Body of pancreas (tissue), 4 donors: ENCODE results near the gene TMPRSS2. TPM values are rescaled to one million over a fixed set of nuclear protein-coding genes. Genes with fewer than 3 reads are reported as not detected.
"Not testable (repeated sequence)": the region's sequence is repeated elsewhere in the genome, so short reads cannot be mapped to it uniquely, and the experiment has no call there.

Experiments
- ATAC-seq: fragments of 150-250 bp; one replicate; pipeline ENCODE4 v1.9.1; 2016
- DNase-seq, 4 donors: peaks; one replicate each; pipeline ENCODE4 v3.0.0-alpha.2; 2019
- H3K27ac ChIP-seq, 4 donors: fragments of 200-600 bp; sonication (generic); 1 replicate in 3 of 4; 2 replicates in 1 of 4; pipeline versions ENCODE4 v1.5.1 to v1.6.1; 2016 to 2019; ENCODE audit warnings: mild to moderate bottlenecking in 1 of 4, mixed read lengths in 1 of 4, moderate library complexity in 1 of 4
- H3K27me3 ChIP-seq, 2 donors: fragments of 200-600 bp; sonication (generic); one replicate each; pipeline ENCODE4 v1.6.0; 2016; ENCODE audit warnings: mild to moderate bottlenecking in 1 of 2
- H3K36me3 ChIP-seq, 2 donors: fragments of 200-600 bp; sonication (generic); replicated peaks in 1 of 2; 2 replicates each; pipeline ENCODE4 v1.5.1; 2016; ENCODE audit warnings: low read depth in 2 of 2; ENCODE audit not compliant: insufficient read depth in 1 of 2
- H3K4me1 ChIP-seq: fragments of 200-600 bp; sonication (generic); one replicate; pipeline ENCODE4 v1.6.0; 2016
- H3K4me3 ChIP-seq, 2 donors: fragments of 200-600 bp; sonication (generic); 1 replicate in 1 of 2; 2 replicates in 1 of 2; pipeline ENCODE4 v1.5.1; 2016 to 2019
- H3K9me3 ChIP-seq, 3 donors: fragments of 200-600 bp; sonication (generic); 1 replicate in 2 of 3; 2 replicates in 1 of 3; pipeline ENCODE4 v1.5.1; 2016
- POLR2A ChIP-seq, 3 donors: fragments of 450-650 bp; IDR thresholded peaks; one replicate each; pipeline ENCODE4 v1.6.1; 2016; ENCODE audit warnings: antibody characterized with exemption in 3 of 3, mild to moderate bottlenecking in 2 of 3
- whole genome bisulfite sequencing, 2 donors: methylation state at CpG; one replicate each; pipeline ENCODE4 v1.1.5; 2017; 5-methylcytosine and 5-hydroxymethylcytosine counted together
- intact Hi-C: fragments of 100-400 bp; cut with DNase I; formaldehyde crosslinking; loops from one replicate; pipeline ENCODE4 v1.15.1; 2023
- total RNA-seq, 2 donors: library from RNA; depleted of rRNA; stranded (reverse); fragments of >200 nt; gene quantifications; one replicate each; pipeline ENCODE4 v1.1.0, GENCODE V29; 2016
- TF ChIP-seq, protein P1 (sequence below), 7 experiments: fragments of 450-650 bp in 4 of 7; fragments of 200-600 bp in 3 of 7; sonication (generic) in 3 of 7; IDR thresholded peaks; one replicate each; pipeline ENCODE4 v1.5.1; 2016 to 2019; ENCODE audit warnings: antibody characterized with exemption in 7 of 7

Gene TMPRSS2
- total RNA-seq, 2 donors from 2014 or later: 45.7 to 60.3 TPM

DNA sequence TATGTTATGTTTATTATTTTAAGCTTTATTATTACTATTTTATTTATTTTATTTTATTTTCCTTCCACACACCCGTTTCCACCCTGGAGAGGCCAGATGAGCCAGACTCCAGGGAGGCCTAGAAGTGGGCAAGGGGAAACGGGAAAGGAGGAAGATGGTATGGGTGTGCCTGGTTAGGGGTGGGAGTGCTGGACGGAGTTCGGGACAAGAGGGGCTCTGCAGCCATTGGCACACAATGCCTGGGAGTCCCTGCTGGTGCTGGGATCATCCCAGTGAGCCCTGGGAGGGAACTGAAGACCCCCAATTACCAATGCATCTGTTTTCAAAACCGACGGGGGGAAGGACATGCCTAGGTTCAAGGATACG, 82.4 kb downstream of the TMPRSS2 start:
- Histone ChIP-seq H3K36me3 (no peaks in the 10 kb centered on the region), H3K9me3 (no peaks in the 10 kb centered on the region), H3K4me1 (peaks cover 15% of the 10 kb centered on the region), H3K27me3 (no peaks in the 10 kb centered on the region), H3K27ac (peak overlapping the region in 3 of 4 donors; percentile 59 to 64 (median 59)), H3K4me3 (peak overlapping the region in 1 of 2 donors; percentile 64)
- intact Hi-C loops: no loop called here
- WGBS, 2 donors: 63 to 90% methylated on average over 4 to 7 of the region's 7 CpGs
- ATAC-seq: no peak
- DNase-seq: no peak
- TF ChIP-seq, protein P1, sequence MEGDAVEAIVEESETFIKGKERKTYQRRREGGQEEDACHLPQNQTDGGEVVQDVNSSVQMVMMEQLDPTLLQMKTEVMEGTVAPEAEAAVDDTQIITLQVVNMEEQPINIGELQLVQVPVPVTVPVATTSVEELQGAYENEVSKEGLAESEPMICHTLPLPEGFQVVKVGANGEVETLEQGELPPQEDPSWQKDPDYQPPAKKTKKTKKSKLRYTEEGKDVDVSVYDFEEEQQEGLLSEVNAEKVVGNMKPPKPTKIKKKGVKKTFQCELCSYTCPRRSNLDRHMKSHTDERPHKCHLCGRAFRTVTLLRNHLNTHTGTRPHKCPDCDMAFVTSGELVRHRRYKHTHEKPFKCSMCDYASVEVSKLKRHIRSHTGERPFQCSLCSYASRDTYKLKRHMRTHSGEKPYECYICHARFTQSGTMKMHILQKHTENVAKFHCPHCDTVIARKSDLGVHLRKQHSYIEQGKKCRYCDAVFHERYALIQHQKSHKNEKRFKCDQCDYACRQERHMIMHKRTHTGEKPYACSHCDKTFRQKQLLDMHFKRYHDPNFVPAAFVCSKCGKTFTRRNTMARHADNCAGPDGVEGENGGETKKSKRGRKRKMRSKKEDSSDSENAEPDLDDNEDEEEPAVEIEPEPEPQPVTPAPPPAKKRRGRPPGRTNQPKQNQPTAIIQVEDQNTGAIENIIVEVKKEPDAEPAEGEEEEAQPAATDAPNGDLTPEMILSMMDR (IDR thresholded peaks at IDR 0.05): no peak
- TF ChIP-seq POLR2A (IDR thresholded peaks at IDR 0.05): no peak

DNA sequence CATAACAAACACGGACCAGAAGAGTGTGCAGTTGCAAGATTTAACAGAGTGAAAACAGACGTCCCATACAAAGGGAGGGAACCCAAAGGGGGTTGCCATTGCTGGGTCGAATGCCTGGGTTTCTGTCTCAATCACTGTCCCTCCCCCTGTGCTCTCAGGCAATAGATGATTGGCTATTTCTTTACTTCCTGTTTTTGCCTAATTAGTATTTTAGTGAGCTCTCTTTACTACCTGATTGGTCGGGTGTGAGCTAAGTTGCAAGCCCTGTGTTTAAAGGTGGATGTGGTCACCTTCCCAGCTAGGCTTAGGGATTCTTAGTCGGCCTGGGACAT, 84.7 kb downstream of the TMPRSS2 start:
- H3K27me3 ChIP-seq, H3K27ac ChIP-seq, DNase-seq, ATAC-seq, H3K4me3 ChIP-seq, intact Hi-C loops, H3K36me3 ChIP-seq, H3K9me3 ChIP-seq: not testable (repeated sequence)
- peaks cover 21% of the 10 kb centered on the region for H3K4me1 ChIP-seq
- WGBS, 2 donors: 70 to 71% methylated on average over 5 of the region's 5 CpGs

DNA sequence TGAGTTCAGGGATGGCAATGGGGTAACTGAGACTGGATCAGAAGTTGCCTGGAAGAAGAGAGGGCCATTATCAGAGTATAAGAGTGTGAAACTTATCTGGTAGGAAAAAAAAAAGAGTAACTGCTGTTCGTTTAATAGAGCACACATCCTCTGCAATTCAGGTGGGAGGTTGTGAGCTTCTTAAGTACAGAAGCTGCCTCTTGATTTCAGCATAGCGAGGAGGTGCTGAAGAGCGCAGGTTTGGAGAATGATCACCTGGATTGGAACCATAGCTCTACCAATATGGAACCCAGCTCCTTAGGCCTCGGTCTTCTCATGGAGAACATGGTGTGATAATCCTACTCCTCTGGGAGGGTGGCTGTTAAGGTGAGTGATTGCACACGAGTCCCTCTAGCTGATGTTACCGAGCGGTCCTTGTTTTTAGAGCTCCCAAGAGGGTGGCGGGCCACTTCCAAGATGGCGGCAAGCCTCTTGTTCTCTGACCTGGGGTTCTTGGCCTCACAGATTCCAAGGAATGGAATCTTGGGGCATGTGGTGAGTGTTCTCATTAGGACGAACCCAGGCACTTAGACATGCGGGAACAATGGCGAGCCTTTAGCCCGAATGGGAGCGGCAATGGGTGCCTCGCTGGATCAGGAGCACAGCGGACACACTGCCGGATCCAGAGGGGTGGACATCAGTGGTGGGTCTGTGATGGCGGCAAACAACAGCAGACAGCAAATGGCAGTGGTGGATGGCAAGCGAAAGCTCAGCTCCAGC, 85.2 kb downstream of the TMPRSS2 start:
- Histone ChIP-seq H3K9me3 (no peaks in the 10 kb centered on the region), H3K27me3 (no peaks in the 10 kb centered on the region), H3K36me3 (no peaks in the 10 kb centered on the region), H3K4me3 (no peak overlapping the region), H3K4me1 (peaks cover 21% of the 10 kb centered on the region), H3K27ac (no peak overlapping the region)
- ATAC-seq (no peak), DNase-seq (no peak)
- TF ChIP-seq, protein P1 (IDR thresholded peaks at IDR 0.05): no peak
- no peak for TF ChIP-seq POLR2A (IDR thresholded peaks at IDR 0.05)
- intact Hi-C loops: no loop called here
- WGBS, 2 donors: 91 to 94% methylated on average over 19 of the region's 19 CpGs

DNA sequence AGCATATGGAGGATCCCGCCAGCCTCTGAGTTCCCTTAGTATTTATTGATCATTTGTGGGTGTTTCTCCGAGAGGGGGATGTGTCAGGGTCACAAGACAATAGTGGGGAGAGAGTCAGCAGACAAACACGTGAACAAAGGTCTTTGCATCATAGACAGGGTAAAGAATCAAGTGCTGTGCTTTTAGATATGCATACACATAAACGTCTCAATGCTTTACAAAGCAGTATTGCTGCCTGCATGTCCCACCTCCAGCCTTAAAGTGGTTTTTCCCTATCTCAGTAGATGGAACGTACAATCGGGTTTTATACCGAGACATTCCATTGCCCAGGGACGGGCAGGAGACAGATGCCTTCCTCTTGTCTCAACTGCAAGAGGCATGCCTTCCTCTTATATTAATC, 87.0 kb downstream of the TMPRSS2 start:
- H3K27me3 ChIP-seq, intact Hi-C loops, H3K36me3 ChIP-seq, H3K4me3 ChIP-seq, H3K9me3 ChIP-seq, DNase-seq, ATAC-seq: not testable (repeated sequence)
- WGBS, 2 donors: 30 to 31% methylated on average over 8 of the region's 8 CpGs
- H3K4me1 ChIP-seq: peaks cover 14% of the 10 kb centered on the region
- peak overlapping the region in 3 of 4 donors; percentile 88 to 93 (median 88) for H3K27ac ChIP-seq

DNA sequence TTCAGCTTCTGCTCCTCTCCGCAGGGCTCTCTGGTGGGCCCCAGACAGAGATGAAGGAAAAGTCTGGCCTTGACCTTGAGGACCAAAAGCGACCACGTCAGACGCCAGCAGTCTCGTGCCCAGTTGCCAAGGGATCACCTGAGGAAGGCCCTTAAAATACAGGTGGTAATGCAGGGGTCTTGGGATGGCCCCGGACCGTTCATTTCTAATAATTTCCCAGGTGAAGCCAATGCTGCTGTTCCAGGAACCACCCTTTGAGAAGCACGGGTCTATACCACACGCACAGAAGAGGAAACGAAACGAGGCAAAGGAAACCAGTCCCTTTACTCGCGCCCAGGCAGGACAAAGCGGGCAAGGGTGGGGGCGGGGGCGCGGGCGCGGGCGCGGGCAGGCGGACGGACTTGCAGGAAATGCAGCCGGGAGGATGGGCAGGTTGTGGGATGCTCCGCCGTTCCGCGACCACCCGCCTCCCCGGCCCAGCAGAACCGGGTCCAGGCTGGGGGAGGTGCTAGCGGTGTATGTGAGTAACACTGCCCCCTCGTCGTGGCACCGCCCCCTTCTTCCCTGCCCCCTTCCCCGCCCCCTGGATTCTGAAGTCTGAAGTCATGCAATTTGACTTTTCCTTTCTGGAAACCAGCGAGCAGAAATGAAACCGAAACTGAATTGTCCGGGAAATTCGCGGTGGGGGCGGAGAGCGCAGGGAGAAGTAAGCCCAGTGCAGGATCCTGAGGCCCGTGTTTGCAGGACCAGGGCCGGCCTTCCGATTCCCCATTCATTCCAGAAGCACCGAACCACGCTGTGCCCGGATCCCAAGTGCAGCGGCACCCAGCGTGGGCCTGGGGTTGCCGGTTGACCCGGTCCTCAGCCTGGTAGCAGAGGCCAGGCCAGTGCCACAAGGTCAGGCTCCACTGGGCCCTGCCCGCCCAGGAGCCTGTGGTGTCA, 87.8 kb downstream of the TMPRSS2 start:
- Histone ChIP-seq H3K27me3 (no peaks in the 10 kb centered on the region), H3K27ac (peak overlapping the region; percentile 65 to 93 (median 88)), H3K36me3 (no peaks in the 10 kb centered on the region), H3K4me1 (peaks cover 14% of the 10 kb centered on the region), H3K4me3 (peak overlapping the region; percentile 20 to 38), H3K9me3 (no peaks in the 10 kb centered on the region)
- TF ChIP-seq POLR2A (IDR thresholded peaks at IDR 0.05): peak in 2 of 3 donors; percentile 60 to 62
- TF ChIP-seq, protein P1 (IDR thresholded peaks at IDR 0.05): peak in 1 of 7 experiments; percentile 4
- DNase-seq (peak; percentile 78 to 89 (median 84)), ATAC-seq (peak; percentile 90)
- 3 to 5% methylated on average over 22 to 49 of the region's 54 CpGs for WGBS, 2 donors
- intact Hi-C loops: no loop called here
